GM19025 (cell line): ENCODE data around the gene THOP1.
"Not testable (repeated sequence)": the region's sequence is repeated elsewhere in the genome, so short reads cannot be mapped to it uniquely, and the experiment has no call there.

Experiments
- ATAC-seq: cut with Tn5 transposase; IDR thresholded peaks from one replicate; pipeline ENCODE4 v1.9.1; 2021; ENCODE audit warnings: mild to moderate bottlenecking, low read depth, moderate library complexity; ENCODE audit not compliant: unreplicated experiment

The THOP1 gene

DNA sequence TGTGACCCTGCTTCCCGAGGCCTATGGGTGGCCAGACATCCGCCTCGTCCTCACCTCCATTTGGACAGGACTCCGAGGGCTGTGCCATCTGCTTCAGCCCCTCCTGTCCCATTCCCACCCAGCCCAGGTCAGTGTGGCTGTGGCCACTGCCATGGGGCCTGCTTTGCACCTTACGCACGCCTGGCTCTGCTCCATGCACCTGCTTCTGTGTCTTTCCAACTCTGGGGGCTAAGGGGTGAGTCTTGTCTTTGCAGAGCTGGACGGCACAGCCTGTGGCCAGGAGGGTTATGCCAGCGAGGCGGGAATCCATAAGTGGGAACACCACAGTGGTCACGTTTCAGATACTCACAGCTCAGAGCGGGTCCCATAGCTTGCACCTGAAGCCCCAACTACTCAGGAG is 29.1 kb downstream of the THOP1 start:
- no peak for ATAC-seq

DNA sequence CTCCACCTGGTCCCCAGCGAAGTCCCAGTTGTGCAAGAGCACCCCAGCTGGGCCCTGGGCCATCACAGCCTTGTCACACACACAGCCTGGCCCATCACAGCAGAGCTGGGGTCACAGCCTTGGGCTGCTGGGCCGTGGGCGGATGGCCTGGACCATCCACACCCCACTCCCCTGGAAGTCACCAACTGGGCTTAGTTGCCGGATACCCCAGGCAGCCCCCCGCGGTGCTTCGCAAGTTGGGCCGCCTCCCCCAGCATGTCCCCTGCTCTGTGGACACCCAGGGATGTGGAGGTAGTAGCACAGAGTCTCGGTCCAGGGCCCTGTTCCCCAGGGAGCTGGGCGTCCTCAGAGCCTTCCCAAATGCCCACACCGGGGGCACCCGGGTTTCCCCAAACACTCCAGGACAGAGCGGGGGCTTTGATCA is 29.9 kb downstream of the THOP1 start:
- no peak for ATAC-seq

DNA sequence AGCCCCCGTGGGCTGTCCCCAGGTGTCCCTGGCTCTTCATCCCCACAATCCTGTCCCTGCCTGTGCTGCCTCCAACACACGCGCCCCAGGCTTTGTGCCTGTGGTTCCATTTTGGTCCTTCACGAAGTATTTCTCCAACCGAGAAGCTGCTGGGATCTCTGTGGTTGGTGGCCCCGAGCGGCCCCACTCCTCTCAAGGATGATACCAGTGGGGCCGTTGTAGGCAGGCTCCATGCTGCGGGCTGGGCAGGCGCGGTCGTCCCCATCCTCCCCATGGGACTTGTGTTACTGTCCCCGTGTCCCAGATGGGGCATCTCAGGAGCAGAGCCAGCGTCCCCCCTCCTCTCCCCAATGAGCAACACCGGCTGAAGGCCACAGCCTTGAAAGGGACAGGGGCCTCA is 30.6 kb downstream of the THOP1 start:
- ATAC-seq: no peak

GRCh38 chr19:2816641-2817040 is 31.3 kb downstream of the THOP1 start:
- ATAC-seq: no peak

DNA sequence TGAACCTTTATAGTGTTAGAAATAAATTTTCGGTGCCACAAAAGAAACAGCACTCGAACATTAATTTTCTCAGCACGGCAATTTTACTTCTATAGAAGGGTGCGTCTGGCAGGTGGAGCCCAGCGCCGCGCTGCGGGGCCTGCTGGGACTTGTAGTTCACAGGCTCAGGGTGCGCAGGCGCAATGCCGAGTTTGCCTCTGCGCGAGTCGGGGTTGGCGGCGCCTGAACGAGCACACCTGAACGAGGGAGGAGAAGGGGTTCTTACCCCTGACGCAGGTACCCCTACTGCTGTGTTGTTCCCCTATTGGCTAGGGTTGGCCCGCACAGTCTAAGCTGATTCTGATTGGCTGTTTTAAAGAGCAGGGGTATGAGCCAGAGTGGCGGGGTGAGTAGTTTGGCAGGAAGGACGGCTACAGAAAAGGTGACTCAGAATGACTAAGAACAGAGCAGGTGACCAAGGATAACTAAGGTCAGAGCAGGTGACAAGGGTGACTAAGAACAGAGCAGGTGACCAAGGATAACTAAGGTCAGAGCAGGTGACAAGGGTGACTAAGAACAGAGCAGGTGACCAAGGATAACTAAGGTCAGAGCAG is 32.0 kb downstream of the THOP1 start:
- not testable (repeated sequence) for ATAC-seq

GRCh38 chr19:2819540-2820111 is 34.3 kb downstream of the THOP1 start, which contains the start of gene ZNF554:
Gene ZNF554, plus strand, starts transcription at chr19:2819868. Its CDS starts 204 bp downstream, at chr19:2820072.
- peak; percentile 91 for ATAC-seq

DNA sequence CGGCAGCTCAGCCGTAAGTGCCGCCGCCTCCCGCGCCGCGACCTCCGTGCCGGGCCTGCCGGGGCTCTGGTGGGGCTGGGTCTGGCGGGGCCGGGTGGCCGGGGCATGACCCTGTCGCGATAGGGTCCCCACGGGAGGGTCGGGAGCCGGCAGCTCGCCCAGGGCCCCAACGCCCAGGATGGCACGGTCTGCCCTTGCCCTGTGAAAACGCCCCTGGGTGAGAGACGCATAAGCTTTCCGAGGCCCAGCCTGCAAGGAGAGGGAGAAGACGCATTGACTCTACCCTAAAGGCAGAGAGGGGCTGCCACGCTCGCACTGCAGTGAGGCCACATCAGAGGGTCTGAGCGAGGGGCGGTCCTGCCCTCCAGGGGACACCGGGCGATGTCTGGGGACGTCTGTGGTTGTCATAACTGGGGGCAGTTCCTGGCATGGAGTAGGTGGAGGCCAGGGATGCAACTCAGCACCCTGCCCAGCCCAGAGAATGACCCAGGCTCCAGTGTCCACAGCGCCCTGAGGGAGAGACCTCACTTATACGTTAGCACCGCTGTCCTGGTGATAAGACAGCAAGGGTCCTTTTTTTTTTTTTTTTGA is 34.9 kb downstream of the THOP1 start:
- no peak for ATAC-seq

DNA sequence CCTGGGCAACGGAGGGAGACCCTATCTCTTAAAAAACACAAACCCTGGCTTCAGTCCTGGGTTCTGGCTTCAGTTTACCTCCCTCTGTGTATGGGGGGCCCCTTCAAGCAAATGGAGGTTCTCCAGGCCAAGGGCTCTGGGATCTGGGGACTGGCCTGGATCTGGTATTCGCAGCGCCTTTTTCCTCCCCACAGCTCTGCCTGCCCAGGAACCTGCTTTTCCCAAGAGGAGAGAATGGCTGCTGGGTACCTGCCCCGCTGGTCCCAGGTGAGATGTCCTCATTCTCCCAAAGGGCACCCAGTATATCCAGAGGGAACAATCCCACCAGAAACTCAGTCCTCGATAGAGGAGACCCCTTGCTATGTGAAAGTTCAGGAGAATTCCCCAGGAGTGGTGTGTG is 37.5 kb downstream of the THOP1 start:
- no peak for ATAC-seq

DNA sequence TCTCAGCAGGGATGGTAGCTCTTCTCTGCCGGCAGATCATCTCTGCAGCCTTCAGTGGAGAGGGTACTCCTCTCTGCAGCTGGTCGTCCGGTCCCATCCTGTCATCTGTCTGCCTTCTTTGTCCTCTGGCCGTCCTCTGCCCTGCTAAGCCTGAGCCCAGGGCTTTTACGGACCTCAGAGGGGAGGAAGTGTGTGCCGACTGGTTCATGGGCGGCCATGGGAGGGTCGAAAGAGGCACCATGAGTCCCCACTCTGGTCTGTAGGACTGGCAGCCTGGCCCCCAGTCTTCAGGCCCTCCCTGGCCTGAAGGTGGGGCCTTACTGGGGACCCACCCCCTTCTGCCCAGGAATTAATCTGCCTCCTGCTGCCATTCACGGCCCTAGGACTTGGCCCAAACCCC is 38.3 kb downstream of the THOP1 start:
- no peak for ATAC-seq

DNA sequence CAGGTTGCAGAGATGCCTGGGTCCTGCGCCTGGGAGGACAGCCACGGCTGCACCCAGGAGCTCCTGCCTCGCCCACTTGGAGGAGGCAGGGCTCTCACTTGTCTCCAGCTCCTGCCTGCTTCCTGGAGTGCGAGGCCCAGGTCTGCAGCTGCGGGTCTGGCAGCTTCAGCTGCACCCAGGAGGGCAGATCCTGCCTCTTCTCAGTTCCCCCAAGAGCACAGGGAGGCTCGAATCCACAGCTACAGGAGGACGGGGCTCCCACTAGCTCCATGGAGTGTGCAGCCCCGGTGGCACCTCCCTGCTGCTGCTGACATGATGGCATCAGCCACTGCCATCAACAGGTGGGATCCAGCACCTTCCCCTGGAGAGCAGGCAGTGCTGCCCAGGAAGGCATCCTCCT is 38.8 kb downstream of the THOP1 start:
- ATAC-seq: no peak

- ATAC-seq: no peak
Measured at GRCh38 chr19:2827022-2827421, 41.7 kb downstream of the THOP1 start.

DNA sequence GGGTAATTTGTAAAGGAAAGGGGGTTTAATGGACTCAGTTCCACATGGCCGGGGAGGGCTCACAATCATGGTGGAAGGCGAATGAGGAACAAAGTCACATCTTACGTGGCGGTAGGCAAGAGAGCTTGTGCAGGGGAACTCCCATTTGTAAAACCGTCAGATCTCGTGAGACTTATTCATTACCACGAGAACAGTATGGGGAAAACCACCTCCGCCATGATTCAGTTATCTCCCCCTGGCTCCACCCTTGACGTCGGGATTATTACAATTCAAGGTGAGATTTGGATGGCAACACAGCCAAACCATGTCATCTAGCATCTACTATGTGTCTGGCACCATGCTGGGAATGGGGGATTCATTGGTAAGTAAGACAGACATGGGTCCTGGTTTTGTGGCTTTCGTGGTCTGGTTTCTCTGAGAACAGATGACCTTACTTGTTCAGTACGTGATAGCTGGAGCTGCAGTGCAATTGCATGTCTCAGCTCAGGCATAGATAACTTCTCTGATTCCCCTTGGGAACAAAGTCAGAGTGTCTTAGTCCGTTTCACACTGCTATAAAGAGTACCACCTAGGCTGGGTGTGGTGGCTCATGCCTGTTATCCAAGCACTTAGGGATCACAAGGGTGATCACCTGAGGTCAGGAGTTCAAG is 42.7 kb downstream of the THOP1 start:
- no peak for ATAC-seq

GRCh38 chr19:2834294-2834871 is 49.1 kb downstream of the THOP1 start:
- no peak for ATAC-seq

DNA sequence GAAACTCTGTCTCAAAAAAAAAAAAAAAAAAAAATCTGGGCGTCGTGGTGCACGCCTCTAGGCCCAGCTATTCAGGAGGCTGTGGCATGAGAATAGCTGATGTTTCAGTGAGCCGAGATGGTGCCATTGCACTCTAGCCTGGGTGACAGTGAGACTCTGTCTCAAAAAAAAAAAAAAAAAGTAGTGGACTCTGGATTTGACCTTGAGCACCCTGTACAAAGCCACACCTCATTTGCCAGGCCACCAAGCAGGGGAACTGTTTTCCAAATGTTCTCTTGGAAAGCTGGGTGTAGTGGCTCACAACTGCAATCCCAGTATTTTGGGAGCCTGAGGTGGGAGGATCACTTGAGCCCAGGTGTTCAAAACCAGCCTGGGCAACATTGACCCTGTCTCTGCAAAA is 52.1 kb downstream of the THOP1 start:
- no peak for ATAC-seq

DNA sequence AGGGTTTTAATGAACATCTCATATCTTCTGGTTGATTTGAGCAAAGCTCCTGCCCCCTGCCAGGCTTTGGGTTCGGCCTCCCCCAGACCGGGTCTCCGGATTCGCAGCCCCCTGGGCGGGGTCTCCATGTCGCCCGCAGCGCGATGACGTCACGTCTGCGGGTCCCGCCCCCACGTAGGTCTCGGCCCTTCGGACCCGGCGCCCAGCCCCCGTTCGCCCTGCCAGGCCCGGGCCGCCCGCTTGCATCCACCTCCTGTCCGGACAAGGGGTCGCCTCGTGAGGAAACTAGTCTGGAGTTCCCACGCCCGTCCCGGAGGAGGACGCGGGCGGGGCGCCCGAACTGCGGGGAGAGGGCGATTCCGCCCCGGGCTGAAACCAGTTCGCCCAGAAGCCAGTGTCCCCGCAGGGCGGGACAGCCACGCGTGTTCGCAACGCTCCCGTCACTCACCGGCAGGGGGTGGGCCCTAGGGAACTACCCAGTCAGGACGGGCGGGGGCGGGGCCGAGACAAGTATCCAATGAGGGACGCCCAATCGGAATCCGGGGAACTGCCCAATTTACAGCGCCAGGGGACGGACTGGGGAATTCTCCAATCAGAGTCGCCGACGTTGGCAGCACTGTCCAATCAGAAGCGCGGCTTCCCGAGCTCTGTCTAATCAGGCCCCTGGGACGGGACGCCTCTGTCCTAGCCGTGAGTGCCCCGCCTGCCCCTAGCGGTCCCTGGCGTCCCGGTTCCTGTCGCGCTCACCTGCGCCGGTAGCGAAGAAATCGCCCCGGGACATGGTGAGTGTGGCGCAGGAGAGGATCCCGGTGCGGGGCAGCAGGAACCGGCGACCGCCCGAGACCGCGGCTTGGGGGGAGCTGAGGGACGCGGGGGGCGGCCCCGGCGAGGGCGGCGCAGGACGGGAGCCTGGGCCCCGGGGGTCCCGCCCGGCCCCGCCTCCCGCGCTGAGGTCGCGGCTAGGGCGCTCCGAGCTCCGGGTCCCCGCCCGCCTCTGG is 55.8 kb downstream of the THOP1 start, which contains the start of gene ZNF555:
Gene ZNF555 (plus strand): TSS at position 682 of the 998 bp plus-strand sequence. CDS start 98 bp downstream, at position 780.
- peak; percentile 94 for ATAC-seq

GRCh38 chr19:2841855-2842574 is 56.7 kb downstream of the THOP1 start:
- ATAC-seq: no peak

DNA sequence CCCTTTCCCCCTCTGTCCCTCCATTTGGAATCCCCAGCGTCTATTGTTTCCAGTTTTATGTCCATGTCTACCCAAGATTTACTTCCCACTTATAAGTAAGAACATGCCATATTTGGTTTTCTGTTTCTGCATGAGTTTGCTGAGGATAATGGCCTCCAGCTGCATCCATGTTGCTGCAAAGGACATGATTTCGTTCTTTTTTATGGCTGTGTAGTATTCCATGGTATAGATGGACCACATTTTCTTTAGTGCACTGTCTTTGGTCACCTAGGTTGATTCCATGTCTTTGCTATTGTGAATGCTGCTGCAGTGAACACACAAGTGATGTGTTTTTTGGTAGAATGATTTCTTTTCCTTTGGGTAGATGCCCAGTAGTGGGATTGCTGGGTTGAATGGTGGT is 59.8 kb downstream of the THOP1 start:
- ATAC-seq: no peak

- ATAC-seq: no peak
Measured at GRCh38 chr19:2846180-2846894, 61.0 kb downstream of the THOP1 start.

DNA sequence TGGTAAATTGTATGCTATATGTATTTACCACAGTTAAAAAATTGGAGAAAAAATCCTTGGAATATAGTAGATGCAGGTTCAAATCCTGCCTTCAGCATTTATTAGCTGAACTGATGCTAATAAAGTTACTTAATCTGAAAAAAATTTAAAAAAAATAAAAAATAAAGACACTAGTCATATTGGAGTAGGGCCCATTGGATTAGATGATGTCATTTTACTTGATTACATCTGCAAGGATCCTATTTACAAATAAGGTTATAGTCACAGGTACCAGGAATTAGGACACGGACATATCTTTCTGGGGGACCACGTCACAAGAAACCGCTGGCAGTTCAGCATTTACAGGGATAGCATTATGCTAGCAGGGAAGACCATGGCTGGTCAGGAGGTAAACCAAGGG is 62.2 kb downstream of the THOP1 start:
- ATAC-seq: no peak
